GM19468 (cell line): ENCODE measurements around the gene OR2C3.

Source experiments
- ATAC-seq: cut with Tn5 transposase; IDR thresholded peaks from one replicate; pipeline ENCODE4 v1.9.1; 2021; ENCODE audit warnings: mild to moderate bottlenecking, moderate library complexity, moderate number of reproducible peaks; ENCODE audit not compliant: unreplicated experiment; ENCODE audit errors: extremely low read depth

Gene OR2C3

DNA sequence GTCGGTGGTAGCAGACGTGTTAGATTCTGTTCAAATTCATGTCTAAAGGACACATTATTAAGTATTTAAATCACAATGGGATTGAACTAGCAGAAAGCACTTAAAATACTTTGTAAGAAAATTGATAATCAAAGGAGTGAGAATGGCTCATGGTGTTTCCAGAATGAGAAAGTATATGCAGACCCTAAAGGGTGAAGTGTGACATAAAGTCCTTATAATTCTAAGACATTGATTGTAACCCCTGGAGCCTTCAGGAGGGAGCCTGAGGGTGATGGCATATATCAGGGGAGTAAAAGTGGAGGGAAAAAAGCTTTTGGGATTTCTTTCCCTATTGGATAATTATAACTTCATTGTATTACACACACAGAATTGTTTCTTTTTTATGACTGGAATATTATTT is at the start of gene OR2C3:
OR2C3 (minus strand) TSS at position 101 of the 400 bp plus-strand sequence. CDS start 3,929 bp downstream, outside the sequence.
- ATAC-seq: no peak

DNA sequence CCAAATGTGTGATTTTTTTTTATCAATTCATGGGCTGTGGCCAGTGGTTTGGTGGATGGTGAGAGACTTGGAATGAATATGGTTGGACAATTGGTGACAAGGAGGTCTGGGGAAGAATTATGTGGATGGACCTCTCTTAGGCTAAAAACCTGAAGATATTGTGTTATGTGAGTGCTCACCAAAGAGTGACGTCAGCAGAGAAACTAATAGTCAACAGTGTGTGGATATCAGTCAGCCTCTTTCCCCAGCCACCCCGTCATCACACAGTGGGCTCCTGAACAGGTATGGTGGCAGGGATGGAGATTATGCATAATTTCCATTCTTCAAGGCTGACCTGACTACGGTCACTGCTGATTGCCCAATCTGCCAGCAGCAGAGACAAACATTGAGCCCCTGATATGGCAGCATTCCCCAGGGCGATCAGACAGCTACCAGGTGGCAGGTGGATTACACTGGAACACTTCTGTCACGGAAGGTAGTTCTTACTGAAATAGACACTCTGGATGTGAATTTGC is 42.8 kb upstream of the OR2C3 start:
- no peak for ATAC-seq

DNA sequence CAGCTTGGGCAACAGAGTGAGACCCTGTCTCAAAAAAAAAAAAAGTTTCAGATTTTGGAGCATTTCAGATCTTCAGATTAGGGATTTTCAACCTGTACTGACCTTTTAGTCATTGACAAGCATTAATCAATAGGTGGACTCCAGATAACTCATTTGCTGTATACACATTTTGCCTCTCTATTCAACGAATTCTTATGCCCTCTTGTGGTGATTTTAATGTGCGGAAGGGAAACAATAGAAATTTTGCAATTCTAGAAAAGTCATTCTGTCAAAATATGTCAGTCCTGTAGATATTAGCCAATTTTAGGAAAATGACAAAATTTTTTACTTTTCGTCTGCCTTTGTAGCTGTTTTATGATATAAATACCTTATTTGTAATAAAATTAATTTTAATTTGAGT is 40.3 kb upstream of the OR2C3 start:
- ATAC-seq: no peak

DNA sequence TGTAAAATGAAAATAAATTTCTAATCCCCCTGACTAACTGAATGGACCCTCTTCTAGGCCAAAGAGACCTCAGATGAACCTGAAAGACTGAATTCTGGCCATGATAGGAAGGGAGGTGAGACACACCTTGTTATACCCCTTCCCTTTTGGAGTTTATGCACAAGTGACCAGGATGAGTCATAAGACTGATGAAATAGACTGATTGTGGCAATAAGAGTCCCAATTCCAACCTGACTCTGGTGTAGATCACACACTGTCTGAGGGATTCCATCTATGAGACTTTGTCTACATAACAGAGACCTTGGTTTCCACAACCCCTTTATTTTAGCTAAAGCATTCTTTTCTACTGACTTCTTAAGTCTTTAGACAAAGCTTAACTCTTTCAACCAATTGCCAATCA is 38.4 kb upstream of the OR2C3 start:
- no peak for ATAC-seq

DNA sequence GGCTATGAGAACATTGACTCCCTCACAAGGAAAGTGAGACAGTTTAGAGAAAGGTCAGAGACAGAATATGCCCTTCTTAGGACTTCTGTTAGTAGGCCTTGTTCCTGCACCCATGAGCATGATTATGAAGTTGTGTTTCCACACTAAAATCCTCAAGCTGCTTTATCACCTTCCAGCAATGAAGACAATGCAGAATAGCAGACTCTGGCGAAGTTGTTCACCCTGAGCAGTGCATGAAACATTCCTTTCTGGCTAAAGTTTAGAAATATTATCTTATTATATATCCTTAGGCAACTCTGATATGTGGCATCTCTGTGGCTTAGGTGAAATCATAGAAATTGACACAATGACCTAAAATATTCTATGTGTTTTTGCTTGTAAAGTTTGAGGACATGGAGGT is 38.0 kb upstream of the OR2C3 start:
- no peak for ATAC-seq

DNA sequence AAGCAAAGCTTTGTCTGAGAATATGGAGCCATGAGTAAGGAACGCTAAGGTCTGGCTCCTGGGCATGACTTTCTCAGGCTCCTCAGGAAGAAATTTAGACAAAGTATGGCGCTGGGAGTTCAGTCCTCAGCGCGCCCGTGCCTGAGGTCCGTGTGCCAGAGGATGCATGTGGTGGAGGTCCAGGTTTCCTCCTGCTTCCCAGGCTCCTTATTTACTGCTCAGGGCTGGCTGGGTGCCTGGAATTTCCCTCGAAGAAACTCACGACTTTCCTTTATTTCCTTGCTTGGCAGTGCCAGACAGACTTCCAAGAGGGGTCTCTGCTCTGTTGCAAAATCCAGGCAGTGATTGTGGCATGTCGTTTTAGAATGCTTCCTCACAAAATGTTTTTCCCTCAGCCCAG is 26.0 kb upstream of the OR2C3 start:
- ATAC-seq: no peak

DNA sequence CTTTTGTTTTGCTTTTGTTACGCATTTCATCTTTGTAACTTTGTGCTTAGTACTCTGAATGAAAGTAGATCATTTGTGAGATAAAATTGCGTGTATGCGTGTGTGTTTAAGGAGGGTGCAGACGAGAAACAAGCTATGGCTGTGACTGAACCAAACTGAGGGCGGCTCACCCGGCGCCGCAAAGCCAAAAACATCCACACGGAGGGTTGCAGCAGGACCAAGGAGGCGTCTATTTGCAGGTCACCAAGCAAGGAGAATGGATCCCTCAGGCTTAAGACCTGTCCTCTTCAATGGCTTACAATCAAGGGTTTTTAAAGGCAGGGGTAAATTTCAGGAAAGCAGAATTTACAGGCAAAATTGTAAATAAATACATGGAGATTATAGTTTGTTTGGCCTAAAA is 25.5 kb upstream of the OR2C3 start:
- ATAC-seq: no peak

DNA sequence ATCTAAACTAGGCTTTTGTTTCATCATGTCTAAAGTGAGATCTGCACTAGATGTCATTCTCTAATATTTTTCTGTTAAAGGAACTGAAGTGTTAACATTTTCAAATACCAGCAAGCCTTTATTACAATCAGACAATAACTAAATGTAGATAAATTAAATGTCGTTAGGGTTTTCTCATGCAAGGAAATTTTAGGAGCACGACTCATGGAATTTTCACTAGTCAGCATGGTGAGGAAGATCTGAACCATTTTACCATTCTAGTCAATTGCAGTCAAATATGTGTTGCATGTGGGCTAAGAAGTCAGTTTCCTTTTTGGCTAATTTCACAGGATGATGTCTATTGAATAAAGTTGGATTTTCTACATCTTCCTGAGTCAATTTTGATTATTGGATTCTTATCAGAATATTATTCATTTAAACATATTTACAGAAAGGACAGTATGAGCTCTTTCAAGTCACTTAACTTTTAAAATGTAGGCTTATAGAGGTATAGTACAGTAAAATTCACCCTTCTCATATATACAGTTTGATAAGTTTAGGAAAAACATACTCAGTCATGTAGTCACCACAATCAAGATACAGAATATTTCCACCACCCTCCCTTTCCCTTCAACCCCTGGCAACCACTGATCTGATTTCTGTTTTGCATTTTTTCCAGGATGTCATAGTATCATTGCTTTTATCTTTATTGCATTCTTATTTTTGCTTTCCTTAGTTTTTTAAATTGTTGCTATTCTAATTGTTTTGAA is 21.9 kb upstream of the OR2C3 start:
- ATAC-seq: no peak

DNA sequence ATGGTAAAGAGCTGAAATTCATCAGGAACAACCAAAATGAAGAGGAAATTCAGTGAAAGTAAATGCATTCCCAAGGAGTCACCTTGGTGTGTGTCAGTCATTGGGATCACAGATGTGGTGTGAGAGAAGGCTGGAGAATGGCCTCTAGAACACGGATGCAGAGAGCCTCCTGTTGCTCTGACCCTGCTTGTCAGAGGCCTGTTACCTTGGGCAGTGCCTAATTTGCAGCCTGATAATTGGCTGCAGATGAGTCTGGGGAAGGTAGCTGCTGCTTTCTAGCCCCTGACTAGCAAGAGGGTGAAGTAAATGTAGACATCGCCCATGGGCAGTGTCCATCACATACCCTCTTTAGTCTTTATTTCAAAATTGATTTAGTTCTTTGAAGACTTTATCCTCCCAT is 16.0 kb upstream of the OR2C3 start:
- ATAC-seq: no peak

DNA sequence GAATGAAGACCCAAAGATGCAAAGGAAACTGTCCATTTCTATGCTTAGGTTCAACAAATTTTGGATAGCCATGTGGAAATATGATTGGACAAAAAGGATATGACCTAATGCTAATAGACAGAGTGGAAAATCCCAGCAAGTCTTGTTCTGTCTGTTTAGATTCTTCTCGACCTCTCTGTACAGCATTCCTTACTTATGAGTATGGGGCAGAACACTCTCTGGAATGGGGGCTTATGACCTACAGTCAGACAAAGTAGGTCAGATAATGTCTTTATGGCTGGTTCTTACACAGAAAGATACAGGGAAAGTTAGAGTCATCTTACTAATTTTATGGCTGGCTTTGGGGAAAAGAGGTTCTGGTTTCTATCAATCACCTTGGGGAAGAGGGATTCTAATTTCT is 15.5 kb upstream of the OR2C3 start:
- ATAC-seq: no peak

DNA sequence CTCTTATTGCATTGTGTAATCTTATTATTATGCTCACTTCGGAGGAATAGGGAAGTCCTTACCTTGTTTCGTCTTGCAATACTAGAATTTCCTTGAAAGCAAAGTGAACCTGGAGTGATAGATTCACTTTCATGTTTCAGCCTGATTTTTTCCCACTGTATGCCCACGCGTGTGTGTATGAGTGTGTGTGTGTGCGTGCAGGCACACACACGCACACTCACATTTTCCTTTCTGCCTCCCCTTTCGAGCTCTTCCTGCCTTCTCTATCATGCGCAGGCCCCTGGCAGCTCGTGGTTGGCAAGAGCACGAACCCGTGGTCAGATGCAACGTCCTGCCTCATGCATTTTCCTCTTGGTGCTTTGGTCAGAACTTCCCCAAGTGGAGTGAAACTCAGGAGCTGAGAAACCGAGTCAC is 12.5 kb upstream of the OR2C3 start, which contains the start of gene GCSAML:
GCSAML (plus strand) TSS at position 366 of the 414 bp plus-strand sequence. CDS start 58 bp downstream, outside the sequence.
- ATAC-seq: no peak

DNA sequence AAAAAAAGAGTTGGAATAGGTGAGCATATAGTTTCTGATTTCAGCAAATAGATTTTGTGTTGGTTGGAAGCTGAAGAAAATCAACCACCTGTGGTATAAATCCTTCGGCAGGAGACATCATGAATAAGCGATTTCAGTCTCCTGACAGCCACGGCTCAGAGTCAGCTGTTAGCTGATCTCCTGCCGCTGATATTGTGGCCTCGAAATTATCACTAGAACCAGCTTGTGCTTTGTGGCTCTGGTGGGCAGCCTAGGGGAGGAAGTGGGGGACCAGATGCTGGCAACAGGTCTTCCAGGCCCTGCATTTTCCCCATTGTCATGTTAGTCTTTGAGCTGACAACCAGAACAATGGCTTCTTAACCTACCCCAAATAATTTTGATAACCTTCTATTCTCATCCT is 11.9 kb upstream of the OR2C3 start:
- no peak for ATAC-seq

DNA sequence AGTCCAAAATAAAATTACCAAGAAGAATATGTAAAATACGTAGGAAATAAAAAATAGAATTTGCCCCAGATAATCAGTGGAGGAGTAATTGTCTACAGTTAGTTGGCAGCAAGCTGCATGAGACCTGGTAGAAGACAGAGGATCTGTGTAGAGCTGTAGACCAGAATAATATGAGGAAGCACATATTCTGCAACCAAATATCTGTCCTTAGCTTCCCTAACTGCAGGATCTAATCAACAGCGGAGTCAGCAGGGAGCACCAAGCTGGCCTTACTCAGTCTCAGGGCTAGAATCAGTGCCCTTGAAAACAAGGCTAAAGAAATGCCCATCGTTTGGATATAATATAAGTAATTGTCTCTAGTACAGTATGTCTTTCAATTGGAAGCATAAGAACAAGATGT is 6.6 kb upstream of the OR2C3 start:
- ATAC-seq: no peak

DNA sequence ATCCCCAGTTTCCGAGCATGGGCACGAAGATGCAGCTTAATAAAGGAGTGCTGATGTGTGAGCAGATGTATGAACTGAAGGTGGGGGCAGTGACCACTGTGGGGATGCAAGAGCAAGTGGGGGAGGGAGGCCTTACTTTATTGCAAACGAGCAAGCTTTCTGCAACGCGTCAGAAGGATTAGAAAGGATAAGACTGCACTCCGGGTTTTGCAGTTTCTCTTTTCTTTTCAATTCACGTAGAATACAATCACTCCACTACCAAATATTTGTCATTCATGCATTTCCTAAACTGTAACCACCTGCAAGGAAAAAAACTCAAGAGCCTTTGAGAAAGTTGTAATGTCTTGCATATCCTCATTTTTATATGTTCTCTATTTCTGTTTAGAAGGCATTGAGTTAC is 4.3 kb upstream of the OR2C3 start:
- no peak for ATAC-seq

DNA sequence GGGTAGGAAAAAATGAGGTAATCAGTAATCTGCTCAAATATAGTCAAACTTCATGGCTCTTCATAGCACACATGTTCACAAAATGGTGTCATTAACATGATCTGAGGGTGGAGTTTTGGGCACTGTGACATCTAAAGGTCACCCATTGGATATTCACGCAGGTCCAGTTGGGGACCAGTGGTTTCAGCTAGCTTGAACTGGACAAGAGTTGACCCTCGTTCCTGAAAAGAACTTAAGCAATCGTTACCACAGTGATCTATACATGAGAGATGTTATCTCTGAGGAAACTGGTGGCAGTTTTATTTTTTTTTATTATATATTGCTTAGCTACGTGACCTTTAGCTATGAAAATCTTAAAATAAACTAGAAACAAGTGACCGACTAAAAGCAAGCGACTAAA is 3.0 kb upstream of the OR2C3 start:
- ATAC-seq: no peak

DNA sequence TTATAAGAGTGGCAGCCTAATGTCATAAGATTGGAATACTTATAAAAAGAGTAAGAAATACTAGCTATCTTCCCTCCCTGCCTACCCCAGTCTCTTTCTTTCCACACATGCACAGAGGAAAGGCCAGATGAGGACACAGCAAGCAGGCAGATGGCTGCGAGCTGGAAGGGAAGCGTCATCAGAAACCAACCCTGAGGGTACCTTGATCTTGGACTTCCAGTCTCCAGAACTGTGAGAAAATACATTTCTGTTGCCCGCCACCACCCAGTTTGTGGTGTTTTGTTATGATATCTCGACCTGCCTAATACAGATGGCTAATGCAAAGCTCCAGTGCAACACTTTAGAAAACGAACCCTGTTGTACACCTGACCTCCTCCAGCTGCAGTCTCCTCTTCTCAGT is 2.3 kb upstream of the OR2C3 start:
- ATAC-seq: no peak

DNA sequence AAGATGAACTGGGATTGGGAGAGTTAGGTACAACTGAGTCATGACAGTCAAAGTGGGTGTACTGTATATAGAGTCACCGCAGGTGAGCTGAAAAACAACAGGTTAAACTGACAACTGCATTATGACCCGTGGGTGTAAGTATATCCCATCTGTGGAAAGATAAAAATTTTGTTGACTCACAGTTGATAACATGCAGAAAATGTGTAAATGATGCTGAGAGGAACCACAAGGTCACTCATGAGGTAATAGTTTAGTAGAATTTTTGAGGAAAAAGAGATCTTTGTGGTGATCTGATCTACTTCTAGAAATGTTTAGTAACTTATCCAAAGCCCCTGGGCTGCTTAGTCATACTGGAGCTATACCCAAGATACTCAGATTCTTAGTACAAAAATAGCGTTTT is 838 bp downstream of the OR2C3 start:
- no peak for ATAC-seq

DNA sequence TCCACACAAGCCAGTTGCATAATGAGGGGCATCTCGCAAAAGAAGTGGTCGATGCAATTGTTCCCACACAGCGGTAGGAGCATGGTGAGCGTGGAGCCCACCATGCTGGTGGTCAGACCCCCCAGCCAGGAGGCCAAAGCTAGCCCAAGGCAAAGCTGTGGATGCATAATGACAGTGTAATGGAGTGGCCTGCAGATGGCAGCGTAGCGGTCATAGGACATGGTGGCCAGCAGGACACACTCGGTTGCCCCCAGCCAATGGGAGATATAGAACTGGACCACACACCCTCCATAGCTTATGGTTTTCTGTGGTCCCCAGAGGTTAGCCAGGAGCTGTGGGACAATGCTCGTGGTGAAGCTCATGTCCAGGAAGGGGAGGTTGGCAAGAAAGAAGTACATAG is 4.3 kb downstream of the OR2C3 start:
- ATAC-seq: no peak

DNA sequence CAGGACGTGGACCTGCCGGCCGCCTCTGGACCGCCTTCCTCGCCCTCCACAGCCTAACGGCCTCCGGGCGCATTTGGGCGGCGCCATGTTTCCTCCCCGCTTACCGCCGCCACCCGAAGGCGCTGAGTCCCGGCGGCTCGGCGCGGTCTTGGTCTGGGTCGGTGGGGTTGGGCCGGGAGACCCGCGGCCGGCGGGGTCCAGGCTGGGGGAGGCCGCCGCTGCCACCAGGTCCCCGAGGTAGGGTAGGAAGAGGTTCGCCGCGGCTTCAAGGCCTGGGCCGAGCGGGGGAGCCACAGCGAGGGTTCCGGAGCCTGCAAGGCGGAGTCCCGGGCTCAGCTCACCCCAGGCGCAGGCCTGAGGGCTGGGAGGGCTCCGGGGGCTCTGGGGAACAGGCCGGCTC is 5.5 kb downstream of the OR2C3 start:
- no peak for ATAC-seq

DNA sequence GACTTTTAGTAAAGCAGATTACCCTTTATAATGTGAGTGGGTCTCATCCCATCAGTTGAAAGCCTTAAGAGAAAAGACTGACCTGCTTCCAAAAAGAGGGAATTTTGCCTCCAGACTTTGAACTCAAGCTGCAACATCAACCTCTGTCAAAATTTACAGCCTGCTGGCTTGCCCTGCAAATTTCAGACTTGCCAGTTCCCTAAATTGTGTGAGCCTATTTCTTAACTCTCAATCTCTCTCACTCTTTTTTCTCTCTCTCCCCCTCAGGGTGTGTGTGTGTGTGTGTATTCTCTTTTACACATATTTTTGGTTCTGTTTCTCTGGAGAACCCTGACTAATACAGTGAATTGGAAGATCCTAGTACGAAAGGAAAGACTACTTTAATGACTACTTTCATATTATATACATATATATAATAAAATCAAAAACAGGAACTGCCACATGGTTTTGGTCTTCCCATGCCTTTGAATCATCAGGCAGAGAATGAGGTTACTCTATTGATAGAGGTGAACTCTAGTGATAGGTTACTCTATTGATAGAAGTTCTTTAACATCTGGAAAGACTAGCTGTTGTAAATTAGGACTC is 6.4 kb downstream of the OR2C3 start:
- no peak for ATAC-seq

DNA sequence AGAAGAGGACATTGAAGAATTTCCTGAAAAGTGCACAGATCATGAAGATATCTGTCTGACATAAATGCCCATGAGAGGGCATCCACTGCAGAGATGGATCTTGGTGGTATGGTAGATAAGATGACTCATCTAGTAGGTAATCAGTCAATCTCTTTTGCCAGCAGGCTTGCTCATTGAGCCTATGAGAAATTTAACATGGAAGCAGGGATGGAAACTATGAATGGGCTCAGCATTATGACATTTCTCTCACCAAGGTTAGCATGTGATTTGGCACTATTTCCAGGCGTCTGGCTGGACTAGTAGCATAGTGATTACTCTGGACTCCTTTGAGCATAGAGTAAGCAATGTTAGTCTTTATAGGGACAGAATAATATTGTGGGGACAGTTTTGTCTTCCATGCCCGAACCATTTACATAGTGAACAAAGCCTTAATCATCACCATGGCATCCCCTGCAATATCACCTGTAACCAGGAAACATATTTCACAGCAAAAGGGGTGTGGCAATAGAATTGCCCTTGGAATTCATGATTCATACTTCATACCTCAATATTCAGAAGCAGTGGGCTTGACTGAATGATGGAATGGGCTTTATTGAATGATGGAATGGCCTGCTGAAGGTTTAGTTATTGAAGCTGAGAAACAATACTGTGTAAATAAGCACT is 7.3 kb downstream of the OR2C3 start:
- no peak for ATAC-seq
